ENCODE results near the gene EYS. TPM values are rescaled to one million over a fixed set of nuclear protein-coding genes. Genes with fewer than 3 reads are reported as not detected.

The EYS gene
- total and polyA plus RNA-seq, 4 donors = 0.08 to 0.63 (median 0.36) TPM

DNA sequence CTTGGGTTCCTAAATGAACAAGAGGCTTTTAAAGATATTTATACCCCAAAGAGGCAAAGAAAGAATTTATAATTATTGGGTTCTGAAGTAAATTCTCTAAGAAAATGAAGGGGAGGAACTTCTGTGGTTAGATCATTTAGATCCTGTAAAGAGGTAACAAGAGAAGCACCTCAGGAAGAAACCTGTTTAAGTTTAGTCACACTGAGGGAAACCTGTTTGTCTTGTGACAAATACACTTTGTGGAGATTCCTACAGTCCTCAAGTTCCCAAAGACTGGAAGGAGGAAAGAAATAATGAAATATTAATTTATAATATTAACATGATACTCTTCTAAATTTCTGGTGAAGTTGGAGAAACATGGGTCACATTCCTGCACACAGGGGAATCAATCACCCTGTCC lies 647.5 kb downstream of the EYS start:
- Histone ChIP-seq H3K36me3 (ENCODE audit: control insufficient read depth in 4 of 4, insufficient read depth in 3 of 4, low read depth in 1 of 4, low read length in 3 of 4) (no peaks in the 10 kb centered on the region), H3K4me3 (ENCODE audit: low read depth in 1 of 3, low read length in 3 of 3) (no peak overlapping the region), H3K27ac (ENCODE audit: low read depth in 1 of 2, low read length in 2 of 2) (no peak overlapping the region), H3K9ac (ENCODE audit: low read depth in 1 of 2, low read length in 2 of 2) (no peak overlapping the region), H3K27me3 (ENCODE audit: control insufficient read depth in 4 of 4, insufficient read depth in 4 of 4, low read length in 3 of 4) (no peaks in the 10 kb centered on the region), H3K4me1 (ENCODE audit: control insufficient read depth in 4 of 4, insufficient read depth in 4 of 4, low read length in 3 of 4) (no peaks in the 10 kb centered on the region), H3K9me3 (ENCODE audit: control insufficient read depth in 4 of 4, low read length in 3 of 4) (no peaks in the 10 kb centered on the region)
- no peak for DNase-seq (ENCODE audit: low spot score)
- TF ChIP-seq TAF1 (conservative IDR thresholded peaks at IDR 0.05) (no peak), GABPA (IDR thresholded peaks at IDR 0.05 in 1 of 2, conservative IDR thresholded peaks at IDR 0.05 in 1 of 2) (no peak), SP1 (IDR thresholded peaks at IDR 0.05) (no peak), FOXA1 (IDR thresholded peaks at IDR 0.05) (no peak), RAD21 (IDR thresholded peaks at IDR 0.05) (no peak), RXRA (IDR thresholded peaks at IDR 0.05) (no peak), JUND (IDR thresholded peaks at IDR 0.05) (no peak), NR2F2 (IDR thresholded peaks at IDR 0.05) (no peak), HNF4G (IDR thresholded peaks at IDR 0.05) (no peak), FOXA2 (IDR thresholded peaks at IDR 0.05) (no peak), HNF4A (conservative IDR thresholded peaks at IDR 0.05) (no peak), YY1 (IDR thresholded peaks at IDR 0.05) (no peak), EGR1 (IDR thresholded peaks at IDR 0.05; ENCODE audit: low read depth in 2 of 2) (no peak)
- TF ChIP-seq, protein P1, sequence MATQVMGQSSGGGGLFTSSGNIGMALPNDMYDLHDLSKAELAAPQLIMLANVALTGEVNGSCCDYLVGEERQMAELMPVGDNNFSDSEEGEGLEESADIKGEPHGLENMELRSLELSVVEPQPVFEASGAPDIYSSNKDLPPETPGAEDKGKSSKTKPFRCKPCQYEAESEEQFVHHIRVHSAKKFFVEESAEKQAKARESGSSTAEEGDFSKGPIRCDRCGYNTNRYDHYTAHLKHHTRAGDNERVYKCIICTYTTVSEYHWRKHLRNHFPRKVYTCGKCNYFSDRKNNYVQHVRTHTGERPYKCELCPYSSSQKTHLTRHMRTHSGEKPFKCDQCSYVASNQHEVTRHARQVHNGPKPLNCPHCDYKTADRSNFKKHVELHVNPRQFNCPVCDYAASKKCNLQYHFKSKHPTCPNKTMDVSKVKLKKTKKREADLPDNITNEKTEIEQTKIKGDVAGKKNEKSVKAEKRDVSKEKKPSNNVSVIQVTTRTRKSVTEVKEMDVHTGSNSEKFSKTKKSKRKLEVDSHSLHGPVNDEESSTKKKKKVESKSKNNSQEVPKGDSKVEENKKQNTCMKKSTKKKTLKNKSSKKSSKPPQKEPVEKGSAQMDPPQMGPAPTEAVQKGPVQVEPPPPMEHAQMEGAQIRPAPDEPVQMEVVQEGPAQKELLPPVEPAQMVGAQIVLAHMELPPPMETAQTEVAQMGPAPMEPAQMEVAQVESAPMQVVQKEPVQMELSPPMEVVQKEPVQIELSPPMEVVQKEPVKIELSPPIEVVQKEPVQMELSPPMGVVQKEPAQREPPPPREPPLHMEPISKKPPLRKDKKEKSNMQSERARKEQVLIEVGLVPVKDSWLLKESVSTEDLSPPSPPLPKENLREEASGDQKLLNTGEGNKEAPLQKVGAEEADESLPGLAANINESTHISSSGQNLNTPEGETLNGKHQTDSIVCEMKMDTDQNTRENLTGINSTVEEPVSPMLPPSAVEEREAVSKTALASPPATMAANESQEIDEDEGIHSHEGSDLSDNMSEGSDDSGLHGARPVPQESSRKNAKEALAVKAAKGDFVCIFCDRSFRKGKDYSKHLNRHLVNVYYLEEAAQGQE (IDR thresholded peaks at IDR 0.05) = no peak
- TF ChIP-seq, protein P2, sequence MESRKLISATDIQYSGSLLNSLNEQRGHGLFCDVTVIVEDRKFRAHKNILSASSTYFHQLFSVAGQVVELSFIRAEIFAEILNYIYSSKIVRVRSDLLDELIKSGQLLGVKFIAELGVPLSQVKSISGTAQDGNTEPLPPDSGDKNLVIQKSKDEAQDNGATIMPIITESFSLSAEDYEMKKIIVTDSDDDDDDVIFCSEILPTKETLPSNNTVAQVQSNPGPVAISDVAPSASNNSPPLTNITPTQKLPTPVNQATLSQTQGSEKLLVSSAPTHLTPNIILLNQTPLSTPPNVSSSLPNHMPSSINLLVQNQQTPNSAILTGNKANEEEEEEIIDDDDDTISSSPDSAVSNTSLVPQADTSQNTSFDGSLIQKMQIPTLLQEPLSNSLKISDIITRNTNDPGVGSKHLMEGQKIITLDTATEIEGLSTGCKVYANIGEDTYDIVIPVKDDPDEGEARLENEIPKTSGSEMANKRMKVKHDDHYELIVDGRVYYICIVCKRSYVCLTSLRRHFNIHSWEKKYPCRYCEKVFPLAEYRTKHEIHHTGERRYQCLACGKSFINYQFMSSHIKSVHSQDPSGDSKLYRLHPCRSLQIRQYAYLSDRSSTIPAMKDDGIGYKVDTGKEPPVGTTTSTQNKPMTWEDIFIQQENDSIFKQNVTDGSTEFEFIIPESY (IDR thresholded peaks at IDR 0.05) = no peak
- TF ChIP-seq, protein P3, sequence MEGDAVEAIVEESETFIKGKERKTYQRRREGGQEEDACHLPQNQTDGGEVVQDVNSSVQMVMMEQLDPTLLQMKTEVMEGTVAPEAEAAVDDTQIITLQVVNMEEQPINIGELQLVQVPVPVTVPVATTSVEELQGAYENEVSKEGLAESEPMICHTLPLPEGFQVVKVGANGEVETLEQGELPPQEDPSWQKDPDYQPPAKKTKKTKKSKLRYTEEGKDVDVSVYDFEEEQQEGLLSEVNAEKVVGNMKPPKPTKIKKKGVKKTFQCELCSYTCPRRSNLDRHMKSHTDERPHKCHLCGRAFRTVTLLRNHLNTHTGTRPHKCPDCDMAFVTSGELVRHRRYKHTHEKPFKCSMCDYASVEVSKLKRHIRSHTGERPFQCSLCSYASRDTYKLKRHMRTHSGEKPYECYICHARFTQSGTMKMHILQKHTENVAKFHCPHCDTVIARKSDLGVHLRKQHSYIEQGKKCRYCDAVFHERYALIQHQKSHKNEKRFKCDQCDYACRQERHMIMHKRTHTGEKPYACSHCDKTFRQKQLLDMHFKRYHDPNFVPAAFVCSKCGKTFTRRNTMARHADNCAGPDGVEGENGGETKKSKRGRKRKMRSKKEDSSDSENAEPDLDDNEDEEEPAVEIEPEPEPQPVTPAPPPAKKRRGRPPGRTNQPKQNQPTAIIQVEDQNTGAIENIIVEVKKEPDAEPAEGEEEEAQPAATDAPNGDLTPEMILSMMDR (IDR thresholded peaks at IDR 0.05; ENCODE audit: low read depth, low read length, missing input control) = no peak
- TF ChIP-seq, protein P4, sequence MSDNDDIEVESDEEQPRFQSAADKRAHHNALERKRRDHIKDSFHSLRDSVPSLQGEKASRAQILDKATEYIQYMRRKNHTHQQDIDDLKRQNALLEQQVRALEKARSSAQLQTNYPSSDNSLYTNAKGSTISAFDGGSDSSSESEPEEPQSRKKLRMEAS (IDR thresholded peaks at IDR 0.05) = no peak
- TF ChIP-seq, protein P5, sequence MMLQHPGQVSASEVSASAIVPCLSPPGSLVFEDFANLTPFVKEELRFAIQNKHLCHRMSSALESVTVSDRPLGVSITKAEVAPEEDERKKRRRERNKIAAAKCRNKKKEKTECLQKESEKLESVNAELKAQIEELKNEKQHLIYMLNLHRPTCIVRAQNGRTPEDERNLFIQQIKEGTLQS (IDR thresholded peaks at IDR 0.05) = no peak
